Activated naive CD8-positive, alpha-beta T cell treated with anti-CD3 and anti-CD28 coated beads, Interleukin-2, amount 50 U/mL, for 24 hours (primary cell): ENCODE measurements around the gene STIP1.

Experiments
- ATAC-seq: fragments of 150-1000 bp; cut with Tn5 transposase; one replicate; pipeline ENCODE4 v1.10.0; 2021
- DNase-seq: peaks from one replicate; pipeline ENCODE4 v3.0.0; 2021
- H3K27ac Mint-ChIP-seq: one replicate; pipeline ENCODE4 v1.8.0; 2021; ENCODE audit warnings: mild to moderate bottlenecking, mixed read lengths
- H3K27me3 Mint-ChIP-seq: one replicate; pipeline ENCODE4 v1.8.0; 2021; ENCODE audit warnings: mixed read lengths
- H3K36me3 Mint-ChIP-seq: one replicate; pipeline ENCODE4 v1.8.0; 2021; ENCODE audit warnings: low read depth, mixed read lengths
- H3K4me1 Mint-ChIP-seq: one replicate; pipeline ENCODE4 v1.8.0; 2021; ENCODE audit warnings: mixed read lengths
- H3K4me3 Mint-ChIP-seq: one replicate; pipeline ENCODE4 v1.8.0; 2021; ENCODE audit warnings: mild to moderate bottlenecking, moderate library complexity, mixed read lengths
- H3K9me3 Mint-ChIP-seq: one replicate; pipeline ENCODE4 v1.8.0; 2021; ENCODE audit warnings: mixed read lengths

The STIP1 gene

GRCh38 chr11:64219354-64219684, 33.3 kb downstream of the STIP1 start:
- H3K9me3 Mint-ChIP-seq, result no peaks in the 10 kb centered on the region
- peaks cover 34% of the 10 kb centered on the region for H3K36me3 Mint-ChIP-seq

GRCh38 chr11:64219755-64220154, 33.8 kb downstream of the STIP1 start:
- Mint-ChIP-seq H3K27ac (no peak overlapping the region), H3K36me3 (peaks cover 34% of the 10 kb centered on the region), H3K4me3 (no peak overlapping the region), H3K27me3 (no peaks in the 10 kb centered on the region), H3K4me1 (peaks cover 15% of the 10 kb centered on the region), H3K9me3 (no peaks in the 10 kb centered on the region)
- no peak for DNase-seq
- no peak for ATAC-seq

More at GRCh38 chr11:64219354-64219684, 33.3 kb downstream of the STIP1 start:
- DNase-seq (no peak), ATAC-seq (no peak)
- Mint-ChIP-seq H3K27me3 (no peaks in the 10 kb centered on the region), H3K4me3 (no peak overlapping the region), H3K4me1 (peaks cover 19% of the 10 kb centered on the region), H3K27ac (no peak overlapping the region)

- Mint-ChIP-seq H3K4me1 (peaks cover 15% of the 10 kb centered on the region), H3K27me3 (no peaks in the 10 kb centered on the region), H3K4me3 (no peak overlapping the region), H3K27ac (no peak overlapping the region), H3K36me3 (peaks cover 28% of the 10 kb centered on the region), H3K9me3 (no peaks in the 10 kb centered on the region)
- DNase-seq (no peak), ATAC-seq (no peak)
Observed at GRCh38 chr11:64220271-64220670, 34.3 kb downstream of the STIP1 start.

- H3K4me1 Mint-ChIP-seq, result peaks cover 12% of the 10 kb centered on the region
- DNase-seq (no peak), ATAC-seq (no peak)
- no peak overlapping the region for H3K27ac Mint-ChIP-seq
- no peaks in the 10 kb centered on the region for H3K27me3 Mint-ChIP-seq
- no peaks in the 10 kb centered on the region for H3K9me3 Mint-ChIP-seq
- no peak overlapping the region for H3K4me3 Mint-ChIP-seq
- H3K36me3 Mint-ChIP-seq, result peaks cover 28% of the 10 kb centered on the region
Observed at GRCh38 chr11:64220798-64221197, 34.8 kb downstream of the STIP1 start.

GRCh38 chr11:64222651-64223000, 36.7 kb downstream of the STIP1 start:
- DNase-seq (no peak), ATAC-seq (no peak)
- H3K4me1 Mint-ChIP-seq, result peaks cover 21% of the 10 kb centered on the region
- no peaks in the 10 kb centered on the region for H3K27me3 Mint-ChIP-seq
- H3K27ac Mint-ChIP-seq, result no peak overlapping the region
- no peaks in the 10 kb centered on the region for H3K9me3 Mint-ChIP-seq
- peaks cover 22% of the 10 kb centered on the region for H3K36me3 Mint-ChIP-seq
- H3K4me3 Mint-ChIP-seq, result no peak overlapping the region

- Mint-ChIP-seq H3K36me3 (peaks cover 20% of the 10 kb centered on the region), H3K4me1 (peaks cover 26% of the 10 kb centered on the region), H3K9me3 (no peaks in the 10 kb centered on the region), H3K27ac (no peak overlapping the region), H3K27me3 (no peaks in the 10 kb centered on the region), H3K4me3 (no peak overlapping the region)
- DNase-seq (no peak), ATAC-seq (no peak)
Observed at GRCh38 chr11:64223001-64223651, 37.2 kb downstream of the STIP1 start.

GRCh38 chr11:64224151-64224890, 38.4 kb downstream of the STIP1 start:
- peaks cover 35% of the 10 kb centered on the region for H3K4me1 Mint-ChIP-seq
- no peaks in the 10 kb centered on the region for H3K9me3 Mint-ChIP-seq
- DNase-seq (no peak), ATAC-seq (no peak)
- H3K27me3 Mint-ChIP-seq, result no peaks in the 10 kb centered on the region
- H3K4me3 Mint-ChIP-seq, result peak overlapping the region; percentile 83
- peak overlapping the region; percentile 67 for H3K27ac Mint-ChIP-seq
- peaks cover 12% of the 10 kb centered on the region for H3K36me3 Mint-ChIP-seq

GRCh38 chr11:64224891-64225607, 39.1 kb downstream of the STIP1 start:
- ATAC-seq, result peak; percentile 1
- peak overlapping the region; percentile 83 for H3K4me3 Mint-ChIP-seq
- no peaks in the 10 kb centered on the region for H3K9me3 Mint-ChIP-seq
- peaks cover 11% of the 10 kb centered on the region for H3K36me3 Mint-ChIP-seq
- H3K27ac Mint-ChIP-seq, result peak overlapping the region; percentile 81
- no peak for DNase-seq
- H3K27me3 Mint-ChIP-seq, result no peaks in the 10 kb centered on the region
- H3K4me1 Mint-ChIP-seq, result peaks cover 41% of the 10 kb centered on the region

GRCh38 chr11:64225608-64226506, 39.9 kb downstream of the STIP1 start, which contains the start of the genes NUDT22 and TRPT1:
Gene NUDT22 (plus strand): TSS chr11:64226274. CDS start chr11:64226653, 379 bp downstream.
Gene TRPT1 (minus strand): TSS chr11:64226186. CDS start chr11:64225860, 326 bp downstream.
- H3K36me3 Mint-ChIP-seq, result peaks cover 10% of the 10 kb centered on the region
- DNase-seq (peak; percentile 97), ATAC-seq (peak; percentile 63)
- peak within 1 kb of the TSS; percentile 81 for H3K27ac Mint-ChIP-seq
- H3K27me3 Mint-ChIP-seq, result no peaks in the 10 kb centered on the region
- peak within 1 kb of the TSS; percentile 83 for H3K4me3 Mint-ChIP-seq
- H3K4me1 Mint-ChIP-seq, result peaks cover 44% of the 10 kb centered on the region
- no peaks in the 10 kb centered on the region for H3K9me3 Mint-ChIP-seq

- Mint-ChIP-seq H3K4me3 (peak overlapping the region; percentile 83), H3K9me3 (no peaks in the 10 kb centered on the region), H3K36me3 (peaks cover 5% of the 10 kb centered on the region), H3K4me1 (peaks cover 50% of the 10 kb centered on the region), H3K27ac (peak overlapping the region; percentile 78), H3K27me3 (no peaks in the 10 kb centered on the region)
- DNase-seq, result peak; percentile 74
- ATAC-seq, result peak; percentile 50
Observed at GRCh38 chr11:64226507-64227051, 40.6 kb downstream of the STIP1 start.

- ATAC-seq (no peak), DNase-seq (no peak)
- H3K36me3 Mint-ChIP-seq, result peaks cover 2% of the 10 kb centered on the region
- H3K4me3 Mint-ChIP-seq, result peak overlapping the region; percentile 83
- peaks cover 57% of the 10 kb centered on the region for H3K4me1 Mint-ChIP-seq
- H3K27ac Mint-ChIP-seq, result peak overlapping the region; percentile 78
- no peaks in the 10 kb centered on the region for H3K9me3 Mint-ChIP-seq
- H3K27me3 Mint-ChIP-seq, result no peaks in the 10 kb centered on the region
Observed at GRCh38 chr11:64227405-64227956, 41.5 kb downstream of the STIP1 start.

- peaks cover 2% of the 10 kb centered on the region for H3K36me3 Mint-ChIP-seq
- no peak for DNase-seq
- peak overlapping the region; percentile 42 for H3K27ac Mint-ChIP-seq
- peaks cover 61% of the 10 kb centered on the region for H3K4me1 Mint-ChIP-seq
- H3K27me3 Mint-ChIP-seq, result no peaks in the 10 kb centered on the region
- no peaks in the 10 kb centered on the region for H3K9me3 Mint-ChIP-seq
- ATAC-seq, result no peak
- H3K4me3 Mint-ChIP-seq, result peak overlapping the region; percentile 81
Observed at GRCh38 chr11:64229090-64229743, 43.2 kb downstream of the STIP1 start.

- H3K36me3 Mint-ChIP-seq, result peaks cover 2% of the 10 kb centered on the region
- ATAC-seq (no peak), DNase-seq (no peak)
- no peaks in the 10 kb centered on the region for H3K9me3 Mint-ChIP-seq
- H3K4me3 Mint-ChIP-seq, result peak overlapping the region; percentile 81
- peaks cover 59% of the 10 kb centered on the region for H3K4me1 Mint-ChIP-seq
- H3K27ac Mint-ChIP-seq, result peak overlapping the region; percentile 42
- no peaks in the 10 kb centered on the region for H3K27me3 Mint-ChIP-seq
Observed at GRCh38 chr11:64229744-64230170, 43.8 kb downstream of the STIP1 start.
